Panc1 (cell line): ENCODE measurements around the gene HTR4. TPM values are rescaled to one million over a fixed set of nuclear protein-coding genes. Genes with fewer than 3 reads are reported as not detected.

Source experiments
- ATAC-seq: fragments of 200-7000 bp; cut with Tn5 transposase; 2 replicates; pipeline ENCODE4 v1.9.1; 2020; ENCODE audit warnings: mild to moderate bottlenecking, moderate library complexity
- BruUV-seq: library from RNA; stranded (reverse); fragments of 400-500 nt; replicated peaks from 2 replicates; lab custom pipeline; 2021; lab: Mats Ljungman, UMichigan
- CTCF ChIA-PET: fragments of 300-600 bp; sonication (Branson Sonifier 250); formaldehyde crosslinking; loops from one replicate; lab custom pipeline; 2022; ENCODE audit warnings: antibody characterized with exemption; lab: Charles Lee
- POLR2A ChIA-PET: fragments of 300-600 bp; sonication (Branson Sonifier 250); formaldehyde crosslinking; loops from one replicate; lab custom pipeline; 2022; ENCODE audit warnings: antibody characterized with exemption; lab: Charles Lee
- DNase-seq: peaks from one replicate; pipeline ENCODE4 v3.0.0-alpha.2; 2010; ENCODE audit warnings: low read depth, low spot score
- H3K27ac ChIP-seq: 2 replicates; pipeline ENCODE4 v1.5.1; 2011; ENCODE audit warnings: mild to moderate bottlenecking, low read length, inconsistent platforms
- H3K27me3 ChIP-seq: fragments of 200-500 bp; sonication (Bioruptor generic); 2 replicates; pipeline ENCODE4 v1.6.0; 2014; ENCODE audit warnings: low read length, inconsistent platforms; ENCODE audit not compliant: control insufficient read depth, insufficient read depth
- H3K36me3 ChIP-seq: fragments of 200-500 bp; sonication (Bioruptor generic); 2 replicates; pipeline ENCODE4 v1.5.1; 2014; ENCODE audit warnings: inconsistent platforms, mild to moderate bottlenecking, low read length, moderate library complexity; ENCODE audit not compliant: control insufficient read depth, insufficient read depth
- H3K4me1 ChIP-seq: 2 replicates; pipeline ENCODE4 v1.5.1; 2011; ENCODE audit warnings: inconsistent platforms, mild to moderate bottlenecking, low read length, moderate library complexity; ENCODE audit not compliant: control insufficient read depth, insufficient read depth
- H3K4me3 ChIP-seq, 2 experiments: 2 replicates each; pipeline ENCODE4 v1.5.1; 2011 to 2012; ENCODE audit warnings: low read depth in 2 of 2, low read length in 2 of 2, mild to moderate bottlenecking in 2 of 2, inconsistent platforms in 1 of 2, moderate library complexity in 1 of 2
- H3K9me3 ChIP-seq: fragments of 200-500 bp; sonication (Bioruptor generic); 2 replicates; pipeline ENCODE4 v1.5.1; 2014; ENCODE audit warnings: low read depth, mild to moderate bottlenecking, inconsistent platforms, low read length, moderate library complexity; ENCODE audit not compliant: control insufficient read depth, insufficient read depth
- CTCF ChIP-seq: fragments of 450-650 bp; IDR thresholded peaks from 2 replicates; pipeline ENCODE4 v1.5.1; 2017; ENCODE audit warnings: mild to moderate bottlenecking
- POLR2AphosphoS5 ChIP-seq: IDR thresholded peaks from 2 replicates; pipeline ENCODE4 v1.6.1; 2012; ENCODE audit warnings: mild to moderate bottlenecking, low read depth, low read length, moderate library complexity
- SIN3A ChIP-seq: IDR thresholded peaks from 2 replicates; pipeline ENCODE4 v1.6.1; 2012; ENCODE audit warnings: low read depth, mild to moderate bottlenecking, low read length, moderate library complexity, borderline replicate concordance; ENCODE audit not compliant: insufficient read depth
- TCF7L2 ChIP-seq: IDR thresholded peaks from 2 replicates; pipeline ENCODE4 v1.6.1; 2011; ENCODE audit warnings: mild to moderate bottlenecking, low read depth, low read length, inconsistent platforms
- in situ Hi-C: cut with HindIII; loops from 2 replicates; pipeline ENCODE4 v1.10.0; 2016; ENCODE audit warnings: low sequenced_read_pairs, low pct_unique_long_range_greater_than_20kb
- intact Hi-C: fragments of 100-400 bp; cut with micrococcal nuclease; formaldehyde crosslinking; loops from one replicate; pipeline ENCODE4 v1.10.0; 2022; ENCODE audit not compliant: unreplicated experiment
- total RNA-seq: library from RNA; stranded (reverse); gene quantifications from one replicate; pipeline ENCODE4 v1.2.1, GENCODE V29; 2021; ENCODE audit not compliant: unreplicated experiment
- TF ChIP-seq, protein P1 (sequence below), 2 experiments: IDR thresholded peaks; 2 replicates each; pipeline ENCODE4 v1.6.1; 2011 to 2012; ENCODE audit warnings: low read depth in 2 of 2, control low read depth in 1 of 2, low read length in 1 of 2, mild to moderate bottlenecking in 1 of 2, moderate library complexity in 1 of 2; ENCODE audit not compliant: insufficient read depth in 1 of 2

HTR4 gene
- total RNA-seq, 1 experiment from 2014 or later: not detected

GRCh38 chr5:148476302-148476701 is 178.0 kb downstream of the HTR4 start:
- TF ChIP-seq POLR2AphosphoS5 (no peak), SIN3A (no peak), CTCF (no peak), TCF7L2 (no peak)
- TF ChIP-seq, protein P1, sequence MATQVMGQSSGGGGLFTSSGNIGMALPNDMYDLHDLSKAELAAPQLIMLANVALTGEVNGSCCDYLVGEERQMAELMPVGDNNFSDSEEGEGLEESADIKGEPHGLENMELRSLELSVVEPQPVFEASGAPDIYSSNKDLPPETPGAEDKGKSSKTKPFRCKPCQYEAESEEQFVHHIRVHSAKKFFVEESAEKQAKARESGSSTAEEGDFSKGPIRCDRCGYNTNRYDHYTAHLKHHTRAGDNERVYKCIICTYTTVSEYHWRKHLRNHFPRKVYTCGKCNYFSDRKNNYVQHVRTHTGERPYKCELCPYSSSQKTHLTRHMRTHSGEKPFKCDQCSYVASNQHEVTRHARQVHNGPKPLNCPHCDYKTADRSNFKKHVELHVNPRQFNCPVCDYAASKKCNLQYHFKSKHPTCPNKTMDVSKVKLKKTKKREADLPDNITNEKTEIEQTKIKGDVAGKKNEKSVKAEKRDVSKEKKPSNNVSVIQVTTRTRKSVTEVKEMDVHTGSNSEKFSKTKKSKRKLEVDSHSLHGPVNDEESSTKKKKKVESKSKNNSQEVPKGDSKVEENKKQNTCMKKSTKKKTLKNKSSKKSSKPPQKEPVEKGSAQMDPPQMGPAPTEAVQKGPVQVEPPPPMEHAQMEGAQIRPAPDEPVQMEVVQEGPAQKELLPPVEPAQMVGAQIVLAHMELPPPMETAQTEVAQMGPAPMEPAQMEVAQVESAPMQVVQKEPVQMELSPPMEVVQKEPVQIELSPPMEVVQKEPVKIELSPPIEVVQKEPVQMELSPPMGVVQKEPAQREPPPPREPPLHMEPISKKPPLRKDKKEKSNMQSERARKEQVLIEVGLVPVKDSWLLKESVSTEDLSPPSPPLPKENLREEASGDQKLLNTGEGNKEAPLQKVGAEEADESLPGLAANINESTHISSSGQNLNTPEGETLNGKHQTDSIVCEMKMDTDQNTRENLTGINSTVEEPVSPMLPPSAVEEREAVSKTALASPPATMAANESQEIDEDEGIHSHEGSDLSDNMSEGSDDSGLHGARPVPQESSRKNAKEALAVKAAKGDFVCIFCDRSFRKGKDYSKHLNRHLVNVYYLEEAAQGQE (IDR thresholded peaks at IDR 0.05; ENCODE audit: insufficient read depth in 1 of 2, low read depth in 2 of 2, low read length in 1 of 2): no peak
- no TSS peak for BruUV-seq

DNA sequence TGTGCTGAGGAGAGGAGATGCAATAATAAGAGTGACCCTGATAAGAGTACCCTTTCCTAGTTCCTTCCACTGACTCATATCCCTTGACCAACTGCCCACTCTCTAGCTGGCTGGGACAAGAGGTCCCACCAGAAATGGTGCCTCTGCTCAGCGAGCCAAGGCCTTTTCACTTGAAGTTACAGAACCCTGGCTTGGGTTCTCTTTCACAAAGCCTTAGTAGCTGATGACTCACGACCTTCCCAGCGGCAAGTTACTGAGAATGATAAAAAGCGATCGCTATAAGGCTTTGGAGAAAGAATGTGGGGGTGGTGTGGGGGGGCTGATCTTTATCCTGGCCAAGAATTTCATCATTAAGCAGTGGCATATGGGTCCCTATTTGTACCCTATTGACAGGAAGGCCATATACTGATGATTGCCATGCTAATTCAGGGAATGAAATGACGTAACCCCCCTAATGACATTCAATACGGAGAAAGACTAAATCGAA is 180.3 kb downstream of the HTR4 start:
- BruUV-seq: no TSS peak
- in situ Hi-C loops (no loop called here), intact Hi-C loops (no loop called here)
- no peak for DNase-seq
- no peaks in the 10 kb centered on the region for H3K9me3 ChIP-seq
- ATAC-seq: no peak
- no peak overlapping the region for H3K4me3 ChIP-seq
- no peaks in the 10 kb centered on the region for H3K4me1 ChIP-seq
- H3K36me3 ChIP-seq: no peaks in the 10 kb centered on the region
- CTCF ChIA-PET: no interaction called here
- POLR2A ChIA-PET: no interaction called here
- no peak for TF ChIP-seq SIN3A
- TF ChIP-seq TCF7L2: no peak
- no peak for TF ChIP-seq CTCF
- TF ChIP-seq POLR2AphosphoS5: no peak
- TF ChIP-seq, protein P1 (IDR thresholded peaks at IDR 0.05; ENCODE audit: insufficient read depth in 1 of 2, low read depth in 2 of 2, low read length in 1 of 2): no peak
- H3K27me3 ChIP-seq: peaks cover 19% of the 10 kb centered on the region
- H3K27ac ChIP-seq: no peak overlapping the region

More at GRCh38 chr5:148476302-148476701, 178.0 kb downstream of the HTR4 start:
- CTCF ChIA-PET: no interaction called here
- in situ Hi-C loops (no loop called here), intact Hi-C loops (no loop called here)
- peaks cover 21% of the 10 kb centered on the region for H3K27me3 ChIP-seq
- no peaks in the 10 kb centered on the region for H3K36me3 ChIP-seq
- no peaks in the 10 kb centered on the region for H3K4me1 ChIP-seq
- DNase-seq (no peak), ATAC-seq (no peak)
- no peaks in the 10 kb centered on the region for H3K9me3 ChIP-seq
- H3K27ac ChIP-seq: no peak overlapping the region
- POLR2A ChIA-PET: no interaction called here
- H3K4me3 ChIP-seq: no peak overlapping the region
